Fibroblast of gingiva (primary cell): ENCODE data around the gene MTMR10.

ENCODE experiments used
- DNase-seq: peaks from one replicate; pipeline ENCODE4 v3.0.0-alpha.2; 2011; ENCODE audit warnings: low read depth

MTMR10 gene

DNA sequence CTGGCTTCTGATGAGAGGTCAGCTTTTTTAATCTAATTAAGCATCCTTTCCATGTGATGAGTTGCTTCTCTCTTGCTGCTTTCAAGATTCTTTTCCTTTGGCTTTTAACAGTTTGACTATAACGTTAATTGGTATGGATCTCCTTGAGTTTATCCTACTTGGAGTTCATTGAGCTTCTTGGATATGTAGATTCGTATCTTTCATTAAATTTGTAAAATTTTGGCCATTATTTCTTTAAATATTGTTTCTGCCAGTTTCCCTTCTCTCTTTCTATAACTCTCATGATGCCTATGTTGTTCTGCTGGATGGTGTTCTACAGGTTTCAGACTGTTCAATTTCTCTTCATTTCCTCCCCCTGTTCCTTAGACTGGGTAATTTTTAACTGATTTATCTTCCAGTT, 21.0 kb upstream of the MTMR10 start:
- no peak for DNase-seq

GRCh38 chr15:31010036-31010435, 18.6 kb upstream of the MTMR10 start:
- no peak for DNase-seq

DNA sequence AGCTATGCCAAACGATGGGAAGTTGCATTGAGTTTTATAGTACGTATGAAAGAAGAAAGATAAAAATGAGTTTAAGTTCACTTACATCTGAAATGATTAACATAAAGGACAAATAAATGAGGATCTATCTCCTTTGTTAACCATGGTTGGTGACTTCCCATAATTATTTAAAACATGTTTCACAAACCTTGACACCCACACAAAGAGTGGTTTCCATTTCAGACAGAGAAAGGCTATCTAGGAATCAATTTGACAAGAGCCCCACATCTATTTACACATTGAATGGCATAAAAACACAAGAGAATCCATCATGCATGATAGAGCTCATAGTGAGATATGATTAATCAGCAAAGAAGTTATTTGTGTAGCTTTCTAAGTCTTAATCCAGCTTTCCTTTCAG, 14.2 kb upstream of the MTMR10 start:
- DNase-seq = no peak

DNA sequence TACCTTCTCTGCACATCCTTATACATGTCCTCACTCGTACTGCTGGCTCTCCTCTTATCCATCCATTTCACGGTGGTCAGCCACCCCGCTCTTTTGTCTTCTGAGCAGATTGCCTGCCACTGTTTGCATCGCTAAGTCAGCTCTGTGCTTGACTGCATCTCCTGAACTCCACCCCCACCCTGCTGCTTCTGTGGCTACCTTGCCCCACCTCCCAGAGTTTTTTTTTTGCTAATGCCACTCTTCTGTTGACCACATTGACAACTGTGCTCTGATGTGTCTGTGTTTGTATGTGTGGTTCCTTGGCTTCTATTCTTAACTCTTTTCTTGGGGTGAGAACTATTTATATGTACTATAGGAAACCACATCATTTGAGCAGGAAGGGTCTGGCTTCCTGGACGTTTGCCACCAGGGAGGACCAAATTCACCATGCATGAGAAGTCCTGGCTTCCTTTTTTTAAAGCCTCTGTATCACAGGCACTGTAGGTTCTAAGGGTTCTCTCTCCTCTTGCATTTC, 12.8 kb upstream of the MTMR10 start:
- DNase-seq = no peak

- DNase-seq = no peak
Measured at GRCh38 chr15:31001702-31002101, 10.3 kb upstream of the MTMR10 start.

DNA sequence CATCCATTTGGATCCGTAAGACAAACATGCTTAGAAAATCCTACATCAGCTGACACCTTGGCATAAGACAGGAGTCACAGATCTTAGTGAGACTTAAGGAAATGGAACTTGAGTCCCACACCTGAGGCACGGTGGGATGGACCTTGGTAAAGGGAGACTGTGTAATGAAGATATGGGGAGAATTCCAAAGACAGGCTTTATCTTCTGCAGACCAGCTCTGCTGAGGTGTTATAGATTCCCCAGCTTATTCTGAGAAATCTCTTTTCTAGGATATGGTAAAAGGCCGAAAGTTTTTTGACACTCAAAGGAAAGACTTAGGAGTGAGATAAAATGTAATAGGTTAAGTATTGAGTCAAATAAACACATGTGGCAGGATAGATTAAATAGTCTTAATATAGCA, 8.3 kb upstream of the MTMR10 start:
- no peak for DNase-seq

GRCh38 chr15:30997270-30997669, 5.8 kb upstream of the MTMR10 start:
- DNase-seq = no peak

GRCh38 chr15:30992249-30992864, 929 bp upstream of the MTMR10 start:
- no peak for DNase-seq

DNA sequence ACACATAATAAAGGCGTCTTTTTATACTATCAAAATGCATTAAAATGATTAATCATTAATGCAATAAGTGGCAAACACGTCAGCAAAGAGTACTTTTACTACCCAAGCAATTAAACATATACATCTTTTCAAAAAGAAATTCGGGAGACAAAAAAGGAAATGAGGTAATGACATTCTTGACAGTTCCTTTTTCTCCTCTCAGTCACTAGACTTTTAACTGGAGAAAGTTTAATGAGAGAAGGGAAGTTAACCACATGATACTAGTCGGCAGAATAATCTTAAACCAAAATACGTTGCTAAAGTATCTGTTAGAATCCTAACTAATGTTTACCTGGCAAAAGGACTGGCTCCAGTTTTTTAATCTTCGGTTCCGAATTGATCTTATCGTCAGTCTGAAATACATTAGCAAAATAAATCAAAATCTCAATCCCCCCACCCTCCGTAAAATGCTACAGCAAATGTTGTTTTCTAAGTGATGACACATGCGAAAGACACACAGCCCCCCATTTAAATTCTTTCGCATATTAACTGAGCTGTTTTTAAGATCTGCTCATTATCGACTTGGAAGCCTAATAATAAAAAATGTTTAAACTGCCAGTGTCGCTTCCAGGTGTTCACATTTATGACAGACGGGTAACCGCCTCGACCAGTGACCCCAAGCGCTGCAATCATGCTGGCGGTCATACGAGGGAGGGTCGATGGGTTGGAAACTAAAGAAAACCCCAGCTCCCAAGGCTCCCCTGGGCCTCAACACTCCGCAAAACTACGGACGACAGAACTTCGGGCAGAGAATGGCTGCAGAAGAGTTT, 778 bp downstream of the MTMR10 start:
- DNase-seq = no peak

GRCh38 chr15:30990036-30990435, 1.4 kb downstream of the MTMR10 start:
- DNase-seq = no peak

DNA sequence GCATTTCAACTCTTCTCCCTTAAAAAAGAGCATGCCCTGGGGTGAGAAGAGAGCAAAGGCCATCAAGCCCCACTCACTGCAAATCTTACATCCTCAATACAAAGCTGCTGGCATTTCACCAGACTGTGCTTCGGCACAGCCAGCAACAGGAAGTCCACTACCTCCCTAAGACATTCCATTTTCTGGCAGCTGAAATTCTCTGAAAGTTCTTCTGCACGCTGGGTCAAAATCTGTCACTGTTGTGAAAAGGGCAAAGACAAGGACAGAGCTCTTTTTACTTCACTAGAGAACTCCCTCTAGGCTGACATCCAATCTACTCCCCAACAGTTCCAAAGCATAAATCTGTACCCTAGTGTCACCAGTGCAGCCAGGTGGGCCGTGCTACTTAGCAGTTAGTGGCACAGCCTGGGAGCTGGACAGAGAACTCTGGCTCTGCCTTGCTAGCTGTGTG, 6.3 kb downstream of the MTMR10 start:
- peak; percentile 32 for DNase-seq

DNA sequence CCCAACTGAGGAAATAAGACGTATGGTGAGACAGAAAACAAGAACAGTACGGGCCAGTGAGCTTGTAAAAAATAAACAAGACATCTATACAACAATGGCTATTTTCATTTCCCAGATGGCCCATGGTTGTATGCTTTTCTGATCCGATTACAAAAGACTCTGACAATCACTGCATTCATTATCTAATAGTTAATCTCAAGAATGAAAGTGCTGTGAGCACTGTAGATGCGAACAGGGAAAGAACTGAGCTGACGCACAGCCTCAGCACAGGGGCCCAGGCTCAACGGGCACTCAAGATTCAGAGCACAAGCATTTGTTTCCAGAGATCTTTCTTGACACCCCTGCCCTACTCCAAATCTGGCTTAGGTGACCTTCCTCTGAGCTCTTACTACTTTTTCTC, 6.9 kb downstream of the MTMR10 start:
- no peak for DNase-seq

DNA sequence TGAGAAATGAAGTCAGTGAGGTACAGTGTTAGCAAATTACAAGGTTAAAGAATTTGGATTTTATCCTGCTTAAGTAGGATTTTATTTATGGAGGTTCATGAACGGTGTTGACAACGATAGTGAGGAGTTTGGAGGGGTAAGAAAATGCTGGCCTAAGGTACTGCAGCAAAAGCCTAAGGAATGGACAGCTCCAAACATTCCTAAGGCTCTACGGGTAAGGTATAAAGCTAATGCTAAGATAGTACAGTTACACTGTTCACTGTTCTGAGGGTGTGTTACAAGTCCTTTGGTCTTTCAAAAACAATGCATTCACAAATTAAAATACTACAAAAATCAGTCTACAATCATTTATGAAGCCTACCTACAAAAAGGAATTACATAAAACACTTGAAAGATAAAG, 7.3 kb downstream of the MTMR10 start:
- no peak for DNase-seq

DNA sequence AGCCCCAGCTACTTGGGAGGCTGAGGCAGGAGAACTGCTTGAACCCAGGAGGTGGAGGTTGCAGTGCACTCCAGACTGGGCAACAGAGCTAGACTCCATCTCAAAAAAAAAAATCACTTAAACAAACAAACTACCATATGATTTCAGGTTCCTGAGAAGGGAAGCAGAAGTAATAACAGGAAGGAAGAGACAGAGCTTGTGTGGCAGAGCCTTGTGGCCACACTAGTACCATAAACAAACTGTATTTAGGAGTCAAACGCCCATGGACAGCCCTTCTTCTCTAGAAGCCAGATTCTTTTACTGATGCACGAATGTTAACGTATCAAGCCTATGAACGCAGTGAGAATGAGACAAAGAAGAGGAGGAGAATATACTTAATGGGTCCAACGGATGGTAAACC, 12.0 kb downstream of the MTMR10 start:
- DNase-seq = no peak

DNA sequence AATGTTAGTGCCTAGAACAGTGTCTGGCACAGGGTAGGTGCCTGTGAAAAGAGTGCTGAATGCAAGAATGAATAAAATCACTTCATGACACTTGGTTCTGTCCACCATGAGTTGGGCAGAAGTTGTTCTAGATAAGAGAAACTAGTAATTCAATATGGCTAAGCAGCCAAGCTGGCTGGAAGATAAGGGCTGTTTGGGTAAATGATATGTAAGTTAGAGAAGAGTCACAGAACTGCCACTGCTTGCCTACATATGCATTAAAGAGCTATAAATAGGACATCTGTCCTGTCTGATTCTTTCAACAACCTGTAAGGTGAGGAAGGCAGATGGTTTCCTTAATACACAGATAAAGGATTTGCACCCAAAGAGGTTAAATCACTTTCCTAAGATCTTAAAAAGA, 13.1 kb downstream of the MTMR10 start:
- no peak for DNase-seq

DNA sequence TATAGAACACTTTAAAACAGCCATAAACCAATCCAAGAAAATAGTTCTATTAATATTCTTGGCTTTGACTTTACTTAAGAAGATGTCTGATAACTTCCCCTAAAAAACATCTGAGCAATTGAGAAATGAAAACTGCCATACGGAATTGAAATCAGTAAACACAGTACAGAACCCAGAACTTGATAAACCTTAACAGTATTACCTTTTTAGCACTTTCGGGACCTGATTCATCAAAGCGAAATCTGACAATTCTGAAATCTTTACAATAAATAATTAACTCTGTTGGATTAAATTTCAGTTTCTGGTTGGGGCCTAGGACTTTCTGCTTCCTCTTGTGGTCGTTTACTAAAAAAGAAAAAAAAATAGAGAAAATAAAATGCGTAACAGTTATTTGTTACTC, 17.3 kb downstream of the MTMR10 start:
- no peak for DNase-seq

- no peak for DNase-seq
Measured at GRCh38 chr15:30973379-30973778, 18.0 kb downstream of the MTMR10 start.

GRCh38 chr15:30969724-30970123, 21.7 kb downstream of the MTMR10 start:
- DNase-seq = no peak

DNA sequence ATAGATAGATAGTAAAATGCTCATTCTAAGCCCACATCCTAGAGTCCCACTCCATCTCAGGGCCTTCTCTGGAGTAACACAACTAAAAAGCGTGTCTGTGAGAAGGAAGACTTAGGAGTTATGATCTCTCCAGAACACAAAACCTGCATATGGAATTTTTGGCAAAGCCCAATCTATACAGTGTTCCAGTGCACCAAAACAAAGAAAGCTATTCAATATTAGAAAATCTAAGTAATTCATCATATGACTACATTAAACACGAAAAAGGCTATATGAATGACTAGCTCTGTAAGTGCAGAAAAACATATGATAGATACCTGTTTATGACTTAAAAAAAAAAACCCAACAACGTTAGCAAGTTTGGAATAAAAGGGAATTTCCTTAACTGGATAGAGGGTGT, 27.7 kb downstream of the MTMR10 start:
- DNase-seq = no peak

GRCh38 chr15:30962659-30963058, 28.8 kb downstream of the MTMR10 start:
- DNase-seq = no peak

DNA sequence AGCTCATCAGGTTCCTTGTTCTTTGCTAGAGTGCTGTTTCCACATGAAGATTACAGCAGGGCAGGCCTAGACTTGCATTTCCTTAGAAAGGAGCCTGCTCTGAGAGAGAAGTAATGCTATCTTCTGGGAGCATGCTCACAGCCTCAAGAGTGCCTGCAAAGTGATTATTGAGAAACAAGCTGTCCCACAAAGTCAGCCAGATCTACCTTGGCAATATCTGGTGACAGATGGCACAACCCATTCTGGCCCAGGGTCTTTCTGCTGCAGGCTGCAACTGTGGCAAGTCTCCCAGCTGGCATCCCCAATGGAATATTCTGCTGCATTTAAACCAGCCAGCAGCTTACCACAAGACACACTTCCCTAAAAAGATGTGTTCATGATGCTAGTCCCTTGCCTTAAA, 29.3 kb downstream of the MTMR10 start:
- DNase-seq = peak; percentile 2

GRCh38 chr15:30958219-30958618, 33.2 kb downstream of the MTMR10 start:
- DNase-seq = no peak
